MM.1S (cell line): ENCODE measurements around the gene RTN4RL2.
A peak's percentile ranks its signal among the peaks of the same experiment; 100 is the strongest.

Experiments
- CTCF ChIP-seq: fragments of 300-600 bp; sonication (generic); IDR thresholded peaks from 2 replicates; pipeline ENCODE4 v1.5.1; 2016; ENCODE audit warnings: antibody characterized with exemption, low read length, mixed read lengths
- EZH2 ChIP-seq: fragments of 300-600 bp; sonication (generic); optimal IDR thresholded peaks from 2 replicates; pipeline ENCODE3; 2017; ENCODE audit warnings: low read depth, mild to moderate bottlenecking, antibody characterized with exemption, low read length, mixed read lengths
- EZH2phosphoT487 ChIP-seq: fragments of 300-600 bp; sonication (generic); IDR thresholded peaks from 2 replicates; pipeline ENCODE4 v1.6.1; 2018; ENCODE audit warnings: antibody characterized with exemption, low read length

DNA sequence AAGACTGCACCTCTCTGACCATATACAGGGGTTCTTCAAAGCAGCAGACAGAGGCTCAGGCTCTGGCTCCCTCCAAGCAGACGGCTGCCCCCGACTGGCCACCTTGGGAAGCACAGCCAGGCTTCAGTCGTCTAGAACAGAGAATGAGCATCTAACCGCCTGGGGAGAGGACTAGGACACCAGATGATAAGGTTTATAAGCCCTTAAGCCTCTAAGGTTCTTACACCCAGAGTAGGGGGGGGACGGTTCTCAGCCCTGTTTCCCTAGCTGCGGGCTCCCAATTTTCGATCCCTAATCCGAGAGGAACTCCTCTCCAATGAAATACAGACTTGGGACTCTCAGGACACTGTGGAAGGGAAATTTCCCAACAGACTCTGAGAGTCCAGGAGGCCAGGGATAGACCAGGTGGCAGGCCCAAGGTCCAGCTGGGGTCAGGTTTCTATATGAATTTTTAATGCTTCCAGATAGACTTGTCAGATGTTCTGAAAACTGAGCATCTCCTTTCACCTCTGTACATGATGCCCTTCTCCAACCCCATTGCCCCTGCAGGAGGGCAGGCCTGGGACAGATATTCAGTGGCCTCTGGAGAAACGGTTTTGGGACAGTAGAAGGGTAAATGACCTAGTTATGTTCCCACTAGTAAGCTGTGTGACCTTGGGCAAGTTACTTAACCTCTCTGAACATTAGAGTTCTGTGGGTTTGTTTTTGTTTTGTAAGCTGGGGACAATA is 20.2 kb downstream of the RTN4RL2 start:
- TF ChIP-seq CTCF (peak; percentile 78), EZH2phosphoT487 (no peak), EZH2 (no peak)
